GM04504 (cell line): Measurements from ENCODE around the gene DPP6.

Source experiments
- DNase-seq: peaks from one replicate; pipeline ENCODE4 v3.0.0-alpha.2; 2012; ENCODE audit warnings: low read depth

Gene DPP6

DNA sequence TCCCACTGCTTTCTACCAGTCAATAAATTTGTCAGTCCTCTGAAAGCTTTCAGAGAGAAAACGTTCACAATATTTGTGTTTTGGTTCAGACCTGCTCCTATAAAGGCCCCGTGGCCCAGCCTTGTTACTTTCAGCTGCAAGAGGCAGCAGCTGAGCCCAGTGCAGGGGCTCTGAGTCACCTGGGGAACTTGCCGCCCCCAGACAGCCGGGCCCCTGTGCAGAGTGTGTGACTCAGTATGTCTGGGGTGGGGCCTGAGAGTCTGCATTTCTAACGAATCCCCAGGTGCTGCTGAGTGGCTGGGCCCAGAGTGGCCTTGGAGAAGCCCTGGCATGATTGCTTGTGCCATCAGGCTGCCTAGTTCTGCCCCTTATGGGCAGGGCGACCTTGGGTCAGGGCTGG is 647.2 kb downstream of the DPP6 start:
- no peak for DNase-seq

DNA sequence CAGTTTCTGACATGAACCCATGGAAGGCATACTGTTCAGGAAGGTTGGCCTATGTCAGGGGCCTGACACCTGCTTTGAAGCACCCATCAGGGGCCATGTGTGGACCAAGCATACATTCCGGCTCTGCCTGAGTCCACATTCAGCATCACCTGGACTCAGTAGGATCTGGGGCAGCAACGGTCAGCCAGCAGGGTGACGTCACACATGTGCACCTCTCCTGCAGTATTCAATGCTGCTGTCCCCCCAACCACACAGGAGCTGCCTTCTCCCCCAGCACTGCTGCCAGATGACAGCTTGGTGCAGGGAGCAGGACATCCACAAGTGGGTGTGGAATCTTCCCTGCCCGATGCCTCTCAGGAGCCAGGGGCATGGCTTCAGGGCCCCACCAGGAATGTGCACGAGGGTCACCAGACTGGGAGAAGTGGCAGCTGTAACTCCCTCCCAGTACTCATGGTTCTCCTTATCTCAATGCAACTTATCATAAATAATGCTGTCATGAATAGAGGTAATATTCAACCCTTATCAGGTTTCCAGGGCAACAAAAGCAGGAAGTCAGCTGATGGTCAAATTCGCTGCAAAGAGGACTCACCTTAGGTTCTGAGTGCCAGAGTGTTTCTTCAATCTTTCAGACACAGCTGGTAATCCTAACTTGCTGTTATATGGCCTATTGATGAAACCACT is 657.8 kb downstream of the DPP6 start:
- DNase-seq, result no peak

DNA sequence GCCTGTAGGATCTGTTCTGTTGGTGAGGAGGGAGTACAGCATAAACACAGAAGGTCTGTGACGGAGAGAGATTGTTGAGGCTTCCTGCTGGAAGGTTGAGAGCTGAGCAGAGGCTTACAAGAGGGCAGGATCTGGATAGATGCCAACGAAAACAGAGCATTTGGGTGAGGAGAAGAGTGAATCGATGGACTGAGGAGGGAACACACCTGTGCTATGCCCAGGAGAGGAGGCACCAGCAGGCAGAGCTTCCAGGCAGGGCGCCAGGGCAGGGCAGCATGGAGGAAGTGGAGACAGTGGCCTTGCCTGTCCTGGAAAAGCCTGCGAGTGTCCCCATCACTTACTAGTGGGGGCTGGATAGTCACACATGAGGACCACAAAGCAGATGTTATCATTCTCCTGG is 667.8 kb downstream of the DPP6 start:
- no peak for DNase-seq

DNA sequence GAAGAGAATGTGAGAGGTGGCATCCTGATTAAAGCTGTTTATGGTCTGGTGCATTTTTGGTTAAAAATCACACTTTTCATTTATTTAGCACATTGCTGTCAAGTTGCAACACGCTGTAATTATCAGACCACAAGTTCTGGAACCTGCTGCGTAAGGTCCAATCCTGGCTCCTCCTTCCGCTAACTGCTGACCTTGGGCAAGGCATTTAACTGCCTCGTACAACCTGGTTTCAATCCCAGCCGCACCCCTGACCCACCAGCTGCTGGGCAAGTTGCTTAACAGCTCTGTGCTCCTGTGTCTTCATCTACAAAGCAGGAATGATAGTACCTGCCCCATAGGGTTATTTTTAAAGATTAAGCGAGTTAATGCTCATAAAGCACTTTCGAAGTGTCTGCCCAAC is 668.9 kb downstream of the DPP6 start:
- no peak for DNase-seq

DNA sequence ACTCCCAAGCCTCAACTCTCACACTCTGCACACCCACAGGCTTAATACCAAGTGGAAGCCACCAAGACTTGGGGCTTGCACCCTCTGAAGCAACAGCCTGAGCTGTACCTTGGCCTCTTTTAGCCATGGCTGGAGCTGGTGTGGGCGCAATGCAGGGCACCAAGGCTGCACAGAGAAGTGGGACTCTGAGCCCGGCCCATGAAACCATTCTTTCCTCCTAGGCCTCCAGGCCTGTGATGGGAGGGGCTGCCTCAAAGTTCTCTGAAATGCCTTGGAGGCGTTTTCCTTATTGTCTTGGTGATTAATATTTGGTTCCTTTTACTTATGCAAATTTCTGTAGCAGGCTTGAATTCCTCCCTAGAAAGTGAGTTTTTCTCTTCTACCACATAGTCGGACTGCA is 674.2 kb downstream of the DPP6 start:
- DNase-seq, result no peak

DNA sequence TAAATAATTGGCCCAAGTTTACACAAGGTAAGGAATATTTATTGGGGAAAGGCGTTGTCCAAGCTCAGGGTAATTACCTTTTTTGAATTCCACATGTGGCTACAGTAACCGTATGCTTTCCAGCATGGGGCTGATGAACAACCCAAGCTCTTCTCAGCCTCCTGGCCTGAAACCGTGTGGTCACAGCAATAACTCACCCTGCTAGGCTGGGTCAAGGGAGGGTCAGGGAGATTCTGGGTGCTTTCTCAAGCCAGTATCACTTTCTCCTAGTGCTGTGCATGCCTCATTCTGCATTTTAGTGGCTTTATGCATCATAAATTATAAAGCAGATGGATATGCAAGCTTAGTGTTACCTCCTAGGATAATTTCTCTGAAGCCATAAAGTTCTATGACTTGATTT is 676.9 kb downstream of the DPP6 start:
- no peak for DNase-seq

DNA sequence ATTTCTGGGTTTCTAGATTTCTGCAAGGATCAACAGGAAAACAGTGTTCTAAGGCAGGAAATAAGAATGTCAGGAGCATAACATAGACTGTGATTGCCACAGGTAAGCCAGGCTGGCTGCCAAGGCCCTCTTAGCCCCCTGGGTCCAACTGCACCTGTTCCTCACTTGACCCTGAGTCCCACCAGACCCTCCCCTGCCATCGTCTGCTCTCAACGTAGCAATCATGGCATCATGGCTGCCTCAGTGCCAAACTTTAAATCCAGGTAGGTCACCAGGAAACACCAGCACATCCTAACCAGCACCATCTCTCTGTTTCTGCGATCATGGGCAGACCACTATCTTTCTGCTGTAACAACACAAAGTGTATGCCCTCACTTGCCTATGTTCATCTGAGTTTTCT is 683.6 kb downstream of the DPP6 start:
- no peak for DNase-seq

DNA sequence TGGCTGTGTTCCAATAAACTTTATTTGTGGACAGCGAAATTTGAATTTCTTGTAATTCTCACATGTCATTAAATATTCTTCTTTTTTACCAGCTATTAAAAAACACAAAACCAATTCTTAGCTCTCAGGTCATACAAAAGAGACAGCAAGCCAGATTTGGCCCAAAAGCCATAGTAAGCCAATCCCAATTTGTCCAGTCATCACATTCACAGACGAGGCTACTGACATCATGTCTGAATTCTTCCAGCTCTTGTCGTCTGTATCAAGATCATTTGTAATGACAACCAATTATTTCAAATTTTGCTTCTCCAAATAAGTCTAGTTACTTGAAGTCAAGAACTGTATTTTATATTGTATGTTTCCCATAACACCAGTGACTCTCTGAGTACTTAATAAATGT is 684.2 kb downstream of the DPP6 start:
- DNase-seq, result no peak

DNA sequence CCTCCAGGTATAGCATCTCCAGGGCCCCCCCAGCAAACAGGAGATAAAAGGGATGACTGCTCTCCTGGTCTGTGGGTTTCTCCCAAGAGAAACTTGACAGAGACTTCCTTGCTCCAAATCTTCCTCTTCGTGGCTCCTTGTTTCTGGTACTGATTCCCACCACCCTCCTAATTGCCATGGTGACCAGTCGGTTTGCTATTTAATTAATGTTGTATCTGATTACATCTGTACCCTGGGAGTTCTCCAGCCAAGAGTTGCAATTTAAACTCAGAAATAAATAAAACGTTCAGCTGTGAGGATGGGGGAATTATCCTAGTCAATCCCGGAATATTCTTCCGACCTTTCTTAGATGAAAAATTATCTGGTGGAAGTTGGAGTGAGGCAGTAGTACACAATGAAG is 686.0 kb downstream of the DPP6 start:
- DNase-seq, result no peak

DNA sequence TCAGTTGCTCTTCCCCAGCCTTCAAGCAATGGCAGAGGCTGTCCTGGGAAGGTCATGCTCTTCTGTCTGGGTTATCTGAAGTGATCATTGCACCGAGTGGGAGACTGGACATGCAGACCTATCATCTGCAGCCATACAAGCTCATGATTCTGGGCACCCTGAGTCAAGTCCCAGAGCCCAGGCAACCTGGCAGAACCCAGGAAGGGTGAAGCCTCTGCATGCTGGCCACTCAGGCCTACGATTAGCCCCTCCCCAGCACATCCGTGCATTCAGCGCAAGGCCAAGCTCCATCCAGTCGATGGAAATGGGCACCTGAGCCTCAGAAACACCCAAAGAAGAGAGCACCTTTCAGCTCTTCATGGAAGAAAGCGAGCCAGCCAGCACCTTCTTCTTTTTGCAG is 688.9 kb downstream of the DPP6 start:
- DNase-seq, result no peak

DNA sequence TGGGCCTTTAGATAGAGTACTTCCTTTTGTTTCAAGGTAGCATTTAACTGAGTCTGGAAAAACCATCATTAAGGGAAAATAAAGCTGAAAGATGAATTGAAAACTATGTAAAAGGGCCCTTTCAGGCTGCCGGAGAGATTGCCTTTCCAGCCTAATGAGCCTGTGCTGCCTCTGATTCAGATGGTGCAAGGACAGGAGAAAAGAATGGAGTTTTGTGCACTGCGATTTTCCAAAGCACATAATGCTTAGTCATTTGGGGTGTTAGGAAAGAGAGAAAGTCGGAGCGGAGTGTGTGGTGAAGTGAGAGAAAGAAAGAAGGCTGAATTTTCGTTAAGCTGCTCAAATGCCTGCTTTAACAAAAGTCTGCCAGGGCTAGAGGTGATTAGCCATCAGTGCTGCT is 691.0 kb downstream of the DPP6 start:
- DNase-seq, result no peak

DNA sequence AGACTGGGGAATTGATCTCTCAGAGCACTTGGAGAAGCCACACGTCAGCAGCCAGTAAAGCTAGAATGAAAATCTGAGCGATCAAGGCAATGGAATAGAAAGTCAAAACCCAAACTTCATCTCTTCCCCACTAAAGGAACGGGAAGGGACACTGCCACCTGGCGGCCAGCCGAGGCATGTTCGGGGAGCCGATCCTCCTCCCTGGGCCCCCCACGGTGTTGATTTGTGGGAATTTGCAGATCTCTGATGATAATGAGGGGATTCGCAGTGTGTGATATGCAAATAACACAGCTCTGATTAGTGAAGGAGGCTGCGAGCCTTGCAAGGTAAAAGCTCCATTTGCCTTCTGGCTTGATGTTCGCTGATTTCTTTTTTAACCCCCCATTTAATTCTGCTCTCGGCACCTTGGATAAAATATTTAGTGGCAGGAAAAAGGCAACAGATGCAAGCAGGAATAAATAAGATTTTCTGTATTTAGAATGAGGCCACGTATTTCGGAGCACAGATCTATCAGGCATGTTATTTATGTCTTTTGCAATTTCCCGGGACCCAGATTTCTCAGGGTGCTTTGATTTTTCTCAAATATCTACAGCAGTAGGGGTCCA is 692.2 kb downstream of the DPP6 start:
- DNase-seq, result no peak

DNA sequence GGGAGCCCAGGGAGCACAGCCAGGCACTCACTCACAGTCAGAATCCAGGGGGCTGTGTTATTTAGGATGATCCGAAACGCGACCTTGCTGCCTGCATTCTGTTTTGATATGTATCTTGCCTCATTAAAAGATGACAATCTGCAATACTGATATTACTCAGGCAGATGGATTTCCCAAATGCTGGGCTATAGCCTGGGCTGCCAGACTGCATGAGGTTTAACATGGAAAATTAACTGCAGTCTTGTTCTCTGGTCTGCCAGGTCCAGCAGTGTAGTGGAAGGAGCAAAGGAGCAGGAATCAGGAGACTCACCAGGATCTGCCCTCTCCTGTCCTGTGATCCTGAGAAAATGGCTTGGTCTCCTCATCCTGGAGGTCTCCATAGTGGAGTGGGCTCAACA is 692.7 kb downstream of the DPP6 start:
- no peak for DNase-seq

DNA sequence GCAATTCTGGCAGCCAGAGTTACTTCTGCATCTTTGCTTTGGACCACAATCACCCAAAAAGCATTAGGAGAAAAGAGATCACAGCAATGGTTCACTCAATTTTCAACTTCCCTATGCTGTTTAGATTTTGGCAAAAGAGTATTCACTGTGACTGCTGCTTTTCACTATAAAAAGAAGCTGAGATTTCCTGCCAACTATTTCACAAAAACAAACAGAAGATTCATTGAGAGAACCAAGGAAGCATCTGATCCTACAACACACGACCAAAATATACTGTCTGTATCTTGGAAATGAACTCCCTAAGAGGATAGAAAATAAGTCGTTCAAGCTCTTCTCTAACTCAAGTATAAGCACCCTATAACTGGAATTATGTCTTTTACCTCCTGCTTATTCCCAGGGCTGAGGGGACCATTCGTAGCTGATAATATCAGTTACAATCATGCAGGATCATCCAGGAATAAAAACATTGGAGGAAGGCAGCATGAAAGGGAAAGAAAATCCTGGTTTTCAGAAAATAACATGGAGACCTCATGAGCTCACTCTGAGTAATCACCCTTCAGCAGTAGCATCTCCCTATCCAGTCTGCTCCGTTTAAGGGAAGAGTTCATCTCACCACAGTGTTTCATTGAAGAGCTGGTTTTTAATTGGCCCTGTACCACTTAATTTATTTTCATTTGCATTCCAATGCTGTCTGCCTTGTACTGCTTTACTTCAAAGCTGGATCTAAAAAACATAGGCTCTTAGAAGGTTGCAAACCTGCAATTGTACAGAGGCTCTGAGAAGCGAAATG is 694.6 kb downstream of the DPP6 start:
- no peak for DNase-seq

DNA sequence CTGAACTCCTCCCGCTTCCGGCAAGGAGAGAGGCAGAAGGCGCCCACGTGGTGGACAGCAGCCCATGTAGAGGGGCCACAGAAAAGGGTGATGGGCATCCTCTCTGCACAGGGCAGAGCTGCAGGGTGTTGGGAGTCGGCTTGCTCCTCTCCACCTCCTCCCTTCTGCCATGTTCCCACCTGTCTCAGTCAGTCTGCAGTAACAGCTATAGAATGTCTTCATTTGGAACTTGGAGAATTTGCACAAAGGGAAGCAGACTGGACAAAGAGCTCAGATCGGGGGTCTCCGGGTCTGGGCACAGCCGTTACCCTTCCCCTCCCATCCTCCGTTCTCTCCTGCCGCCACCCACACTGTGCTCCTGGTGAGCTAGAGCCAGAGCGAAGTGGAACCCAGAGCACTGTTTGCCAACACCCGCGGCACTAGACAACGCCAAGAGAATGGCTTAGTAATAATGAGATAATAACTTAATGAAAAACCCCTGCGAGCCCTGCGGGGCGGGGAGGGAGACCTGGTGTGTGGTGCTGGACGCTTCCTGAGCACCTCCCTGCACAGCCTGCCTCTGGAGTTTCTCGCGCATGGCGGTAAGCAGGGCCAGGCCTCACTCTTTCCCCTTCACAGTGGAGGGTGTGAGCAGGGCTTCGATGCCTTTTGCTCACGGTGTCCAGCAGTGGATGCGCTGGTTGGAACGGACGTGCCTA is 696.0 kb downstream of the DPP6 start:
- DNase-seq, result no peak

DNA sequence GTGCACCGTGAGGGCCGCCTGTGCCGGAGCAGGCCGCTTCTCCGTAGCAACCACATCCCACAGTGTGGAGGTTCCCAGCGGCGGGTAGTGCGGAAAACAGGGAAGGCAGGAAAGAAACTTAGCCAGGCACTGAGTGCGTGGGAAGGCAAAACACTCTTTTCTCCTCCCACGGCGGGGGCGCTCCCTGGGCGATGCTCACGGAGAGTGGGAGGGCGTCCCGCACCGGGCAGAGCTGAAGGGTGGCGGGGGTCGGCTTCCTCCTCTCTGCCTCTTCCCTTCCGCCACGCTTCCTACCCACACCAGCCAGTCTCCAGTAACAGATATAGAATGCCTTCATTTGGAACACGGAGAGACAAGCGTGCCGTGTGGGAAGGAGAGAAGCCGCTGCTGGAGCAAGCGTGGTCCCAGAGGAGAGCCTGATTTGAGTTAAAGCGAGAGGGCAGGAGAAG is 698.2 kb downstream of the DPP6 start:
- no peak for DNase-seq

DNA sequence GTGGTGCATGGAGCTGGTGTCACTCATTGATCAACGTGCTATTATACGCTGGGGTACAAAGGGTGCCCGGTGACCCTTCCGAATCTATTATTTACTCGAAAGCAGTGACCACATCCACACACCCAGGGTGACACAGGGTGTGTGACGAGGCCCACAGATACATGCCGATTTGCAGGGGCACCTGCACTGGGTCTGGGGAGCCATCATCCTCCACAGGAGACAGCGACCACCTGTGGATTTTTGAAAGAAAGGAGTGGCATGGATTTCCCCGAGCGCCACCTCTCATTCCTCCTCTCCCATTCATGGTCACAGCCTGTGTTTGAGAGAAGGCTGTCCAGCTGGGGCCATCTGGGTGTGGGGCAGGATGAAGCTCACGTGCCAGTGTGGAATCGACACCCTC is 701.0 kb downstream of the DPP6 start:
- DNase-seq, result no peak

DNA sequence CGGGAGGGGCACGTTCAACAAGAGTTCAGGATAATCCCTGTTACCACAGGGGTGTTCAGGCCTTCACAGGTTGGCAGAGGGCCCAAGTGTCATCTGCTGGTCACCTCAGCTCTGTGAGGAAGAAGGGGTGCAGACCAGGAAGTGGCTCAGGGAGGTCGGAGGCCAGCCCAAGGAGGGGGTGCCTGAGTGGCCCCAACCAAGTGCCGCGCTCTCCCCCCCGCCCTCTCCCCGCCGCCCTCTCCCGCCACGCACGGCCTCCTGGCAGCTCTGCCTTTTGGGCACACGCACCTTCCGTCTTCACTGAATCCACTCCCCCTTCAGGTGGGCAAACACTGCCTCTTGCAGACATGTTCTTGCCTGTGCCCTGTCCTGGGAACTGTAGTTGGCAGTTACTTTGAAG is 705.6 kb downstream of the DPP6 start:
- DNase-seq, result no peak

DNA sequence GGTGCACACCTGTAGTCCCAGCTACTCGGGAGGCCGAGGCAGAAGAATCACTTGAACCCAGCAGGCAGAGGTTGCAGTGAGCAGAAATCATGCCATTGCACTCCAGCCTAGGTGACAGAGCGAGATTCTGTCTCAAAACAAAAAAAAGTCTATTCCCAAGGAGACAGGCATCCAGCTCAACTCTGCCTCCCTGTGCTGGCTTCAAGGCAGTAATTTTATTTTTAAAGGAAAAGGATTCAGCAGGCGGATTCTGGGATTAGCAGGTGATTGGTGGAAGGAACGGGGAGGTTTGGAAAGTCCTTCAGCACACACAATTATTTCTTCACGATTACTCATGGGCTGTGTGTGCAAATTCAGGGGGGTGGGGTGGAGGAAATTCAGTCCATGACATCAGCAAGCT is 707.8 kb downstream of the DPP6 start:
- DNase-seq, result no peak

DNA sequence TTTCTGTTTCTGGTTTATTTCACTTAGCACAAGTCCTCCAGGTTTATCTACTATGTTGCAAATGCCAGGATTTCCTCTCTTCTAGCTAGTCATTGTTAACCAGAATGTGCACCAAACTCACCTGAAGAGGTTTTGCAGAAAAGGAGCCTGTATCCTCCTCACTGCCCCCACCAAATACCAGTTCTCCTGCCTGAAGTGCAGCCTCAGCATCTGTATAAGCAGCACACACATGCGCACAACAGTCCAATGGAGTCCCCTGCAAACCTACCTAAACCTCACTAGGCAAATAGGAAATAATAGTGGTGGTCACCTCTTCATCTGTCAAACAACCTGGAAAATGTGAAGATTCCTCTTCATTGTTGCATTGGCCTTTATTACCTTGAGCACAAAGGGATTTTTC is 712.9 kb downstream of the DPP6 start:
- no peak for DNase-seq

DNA sequence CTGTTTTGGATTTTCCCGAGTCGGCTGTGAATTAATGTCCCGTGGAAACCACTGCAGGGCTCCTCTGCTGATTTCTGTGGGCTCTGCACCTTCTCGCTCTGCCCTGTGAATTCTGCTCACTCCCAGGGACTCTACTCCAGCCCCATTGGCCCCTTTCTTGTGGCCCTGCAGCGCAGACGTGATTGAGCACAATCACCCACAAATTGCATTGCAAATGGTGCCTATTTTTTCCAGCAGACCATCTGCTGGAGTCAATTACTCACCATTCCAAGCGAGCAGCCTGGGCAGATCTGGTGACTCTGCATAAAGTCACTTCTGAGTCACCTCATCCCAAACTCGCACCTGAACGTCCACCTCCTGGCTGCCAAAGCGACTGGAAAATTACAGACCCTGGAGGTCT is 714.9 kb downstream of the DPP6 start:
- DNase-seq, result no peak

DNA sequence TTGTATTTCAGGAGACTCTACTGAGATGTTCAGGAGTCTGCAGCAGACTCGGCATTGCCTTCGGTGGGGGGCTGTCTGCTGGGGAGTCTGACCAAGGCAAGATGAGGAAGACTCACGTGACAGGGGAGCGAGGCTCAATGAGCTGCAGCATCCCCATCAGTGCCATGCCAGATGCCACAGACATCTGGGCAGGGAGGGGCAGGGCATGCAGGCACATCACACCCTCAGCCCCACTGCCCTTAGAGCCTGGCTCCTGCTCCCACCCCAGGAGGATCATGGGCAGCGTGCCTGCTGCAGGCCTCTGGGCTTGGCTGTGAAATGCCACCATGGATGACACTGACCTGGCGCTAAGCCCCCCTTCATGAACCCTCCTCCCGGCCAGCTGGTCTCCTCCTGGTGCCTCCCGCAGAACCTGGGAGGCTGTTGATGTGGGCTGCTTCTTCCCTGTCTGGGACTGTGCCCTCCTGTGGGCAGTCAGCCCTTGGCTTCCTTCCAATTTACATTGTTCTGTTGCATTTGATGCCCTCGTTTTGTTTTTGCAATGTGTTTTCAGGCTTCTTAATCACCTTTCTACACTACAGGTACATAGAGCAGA is 715.7 kb downstream of the DPP6 start:
- DNase-seq, result no peak

DNA sequence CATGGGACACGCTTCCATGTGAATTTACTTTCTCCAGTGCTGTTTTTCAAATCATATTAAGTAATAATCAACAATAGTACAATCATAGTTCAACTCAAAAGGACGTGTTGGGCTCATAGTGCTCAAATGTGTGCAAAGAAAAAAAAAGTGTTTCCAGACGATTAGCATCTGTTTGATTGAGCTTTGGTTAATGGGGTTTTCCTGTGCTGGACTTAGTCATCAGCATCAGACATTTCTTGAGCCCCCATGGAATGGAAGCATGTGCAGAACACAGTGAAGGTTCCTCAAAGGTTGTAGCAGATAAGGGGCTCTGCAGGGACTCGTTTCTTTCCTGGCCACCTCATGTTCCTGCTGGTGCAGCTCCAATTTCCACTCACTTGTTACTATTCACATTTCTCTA is 716.8 kb downstream of the DPP6 start:
- no peak for DNase-seq
